CD8-positive, alpha-beta memory T cell (primary cell): ENCODE data around the gene TFCP2. TPM values are rescaled to one million over a fixed set of nuclear protein-coding genes. Genes with fewer than 3 reads are reported as not detected.

Experiments
- CTCF ChIA-PET: fragments of 350-600 bp; sonication (Branson Sonifier 250); formaldehyde crosslinking; loops from one replicate; lab custom pipeline; 2021; ENCODE audit warnings: antibody characterized with exemption; lab: Charles Lee
- POLR2A ChIA-PET: fragments of 350-600 bp; sonication (Branson Sonifier 250); formaldehyde crosslinking; loops from one replicate; lab custom pipeline; 2021; ENCODE audit warnings: antibody characterized with exemption; lab: Charles Lee
- DNase-seq, 5 donors: peaks; one replicate each; pipeline versions ENCODE4 v3.0.0 to v3.0.0-alpha.2; 2020 to 2022; ENCODE audit warnings: mixed read lengths in 1 of 5
- H3K27ac ChIP-seq: one replicate; pipeline ENCODE4 v1.7.0; 2013; ENCODE audit warnings: low read depth, mild to moderate bottlenecking, low read length, moderate library complexity
- H3K27me3 ChIP-seq: 2 replicates; pipeline ENCODE4 v1.7.0; 2013; ENCODE audit warnings: low read length, mild to moderate bottlenecking; ENCODE audit not compliant: insufficient read depth, poor library complexity, severe bottlenecking
- H3K36me3 ChIP-seq: 2 replicates; pipeline ENCODE4 v1.7.0; 2013; ENCODE audit warnings: mild to moderate bottlenecking, low read length, moderate library complexity; ENCODE audit not compliant: insufficient read depth
- H3K4me1 ChIP-seq: 2 replicates; pipeline ENCODE4 v1.7.0; 2013; ENCODE audit warnings: mild to moderate bottlenecking, low read length, moderate library complexity; ENCODE audit not compliant: insufficient read depth
- H3K4me3 ChIP-seq: 2 replicates; pipeline ENCODE4 v1.7.0; 2013; ENCODE audit warnings: mild to moderate bottlenecking, low read length
- H3K9me3 ChIP-seq: 2 replicates; pipeline ENCODE4 v1.7.0; 2013; ENCODE audit warnings: mild to moderate bottlenecking, low read length
- H3K27ac Mint-ChIP-seq, 8 donors: one replicate each; pipeline ENCODE4 v1.8.0; 2020 to 2021; ENCODE audit warnings: mixed read lengths in 8 of 8, mild to moderate bottlenecking in 6 of 8, inconsistent platforms in 3 of 8, moderate library complexity in 3 of 8
- H3K27me3 Mint-ChIP-seq, 2 donors: one replicate each; pipeline ENCODE4 v1.8.0; 2020 to 2021; ENCODE audit warnings: mixed read lengths in 2 of 2, mild to moderate bottlenecking in 1 of 2, moderate library complexity in 1 of 2
- H3K36me3 Mint-ChIP-seq, 3 donors: one replicate each; pipeline ENCODE4 v1.8.0; 2020 to 2021; ENCODE audit warnings: mixed read lengths in 3 of 3, inconsistent platforms in 1 of 3, mild to moderate bottlenecking in 1 of 3
- H3K4me1 Mint-ChIP-seq, 3 donors: one replicate each; pipeline ENCODE4 v1.8.0; 2020 to 2021; ENCODE audit warnings: mixed read lengths in 3 of 3, inconsistent platforms in 1 of 3, mild to moderate bottlenecking in 1 of 3
- H3K4me3 Mint-ChIP-seq, 7 donors: one replicate each; pipeline ENCODE4 v1.8.0; 2020 to 2021; ENCODE audit warnings: mixed read lengths in 7 of 7, mild to moderate bottlenecking in 6 of 7, moderate library complexity in 4 of 7, inconsistent platforms in 2 of 7
- H3K9me3 Mint-ChIP-seq, 5 donors: one replicate each; pipeline ENCODE4 v1.8.0; 2020 to 2022; ENCODE audit warnings: mixed read lengths in 5 of 5, mild to moderate bottlenecking in 3 of 5, moderate library complexity in 2 of 5, inconsistent platforms in 1 of 5
- polyA plus RNA-seq: library from polyadenylated mRNA; unstranded; fragments of 300-500 nt; fragmentation: Illumina TruSeq; gene quantifications from one replicate; pipeline ENCODE4 v1.2.3, GENCODE V29; 2021
- total RNA-seq, 2 experiments: library from RNA; stranded (reverse); gene quantifications; one replicate each; pipeline ENCODE4 v1.2.3, GENCODE V29; 2021

Gene TFCP2
- total and polyA plus RNA-seq, 3 experiments from 2014 or later: 13.9 to 41.9 (median 41.0) TPM

DNA sequence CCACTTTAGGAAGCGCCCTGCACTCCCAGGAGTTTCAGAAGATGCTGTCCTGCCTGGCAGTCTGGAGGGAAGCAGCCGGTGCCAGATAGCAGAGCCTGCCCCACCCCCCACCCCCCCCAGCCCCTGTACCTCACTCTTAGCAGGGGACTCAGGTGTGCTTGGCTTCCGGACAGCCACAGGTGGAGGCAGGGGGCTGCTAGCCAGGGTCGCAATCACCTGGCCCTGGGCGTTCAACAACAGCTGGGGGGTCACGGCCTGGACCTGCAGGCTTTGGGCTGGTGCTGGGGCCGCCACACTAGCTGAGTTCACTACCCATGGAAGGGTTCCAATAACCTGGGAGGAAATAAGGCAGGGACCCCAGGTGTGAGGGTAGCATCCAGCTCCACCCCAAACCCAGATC lies 22.9 kb upstream of the TFCP2 start:
- Mint-ChIP-seq H3K4me1 (no peaks in the 10 kb centered on the region), H3K4me3 (no peak overlapping the region), H3K36me3 (peaks cover 0 to 40% (median 5%) of the 10 kb centered on the region in 3 donors), H3K27ac (no peak overlapping the region), H3K9me3 (no peaks in the 10 kb centered on the region), H3K27me3 (no peaks in the 10 kb centered on the region)
- POLR2A ChIA-PET: interaction anchor here (0.6 to 1.1 kb wide), 2 partner anchors 22 to 67 kb away, joined by 4 to 6 read pairs; partner anchors contain the start of gene POU6F1
- Histone ChIP-seq H3K36me3 (peaks cover 11% of the 10 kb centered on the region), H3K27me3 (no peaks in the 10 kb centered on the region), H3K4me3 (no peak overlapping the region), H3K27ac (no peak overlapping the region), H3K4me1 (no peaks in the 10 kb centered on the region), H3K9me3 (no peaks in the 10 kb centered on the region)
- CTCF ChIA-PET: interaction anchor here (1.2 kb wide), 1 partner anchor 23 kb away, joined by 3 read pairs; no protein-coding TSS in a partner anchor
- DNase-seq: no peak

- POLR2A ChIA-PET: no interaction called here
- peaks cover 11% of the 10 kb centered on the region for H3K36me3 ChIP-seq
These were observed 19.3 kb upstream of the TFCP2 start for GRCh38 chr12:51192284-51192671.

GRCh38 chr12:51191516-51192283 lies 18.8 kb upstream of the TFCP2 start:
- Histone ChIP-seq H3K36me3 (peaks cover 11% of the 10 kb centered on the region), H3K4me1 (no peaks in the 10 kb centered on the region), H3K27ac (no peak overlapping the region), H3K9me3 (no peaks in the 10 kb centered on the region), H3K4me3 (no peak overlapping the region), H3K27me3 (no peaks in the 10 kb centered on the region)
- ChIA-PET CTCF (no interaction called here), POLR2A (no interaction called here)
- Mint-ChIP-seq H3K4me3 (no peak overlapping the region), H3K4me1 (no peaks in the 10 kb centered on the region), H3K27me3 (no peaks in the 10 kb centered on the region), H3K36me3 (peaks cover 0 to 48% (median 6%) of the 10 kb centered on the region in 3 donors), H3K27ac (no peak overlapping the region), H3K9me3 (no peaks in the 10 kb centered on the region)
- DNase-seq: no peak

More at GRCh38 chr12:51192284-51192671, 19.3 kb upstream of the TFCP2 start:
- Histone ChIP-seq H3K27ac (no peak overlapping the region), H3K9me3 (no peaks in the 10 kb centered on the region), H3K27me3 (no peaks in the 10 kb centered on the region), H3K4me1 (no peaks in the 10 kb centered on the region), H3K4me3 (no peak overlapping the region)
- Mint-ChIP-seq H3K27ac (no peak overlapping the region), H3K9me3 (no peaks in the 10 kb centered on the region), H3K36me3 (peaks cover 0 to 49% (median 6%) of the 10 kb centered on the region in 3 donors), H3K4me1 (no peaks in the 10 kb centered on the region), H3K4me3 (no peak overlapping the region), H3K27me3 (no peaks in the 10 kb centered on the region)
- DNase-seq: no peak
- CTCF ChIA-PET: no interaction called here

DNA sequence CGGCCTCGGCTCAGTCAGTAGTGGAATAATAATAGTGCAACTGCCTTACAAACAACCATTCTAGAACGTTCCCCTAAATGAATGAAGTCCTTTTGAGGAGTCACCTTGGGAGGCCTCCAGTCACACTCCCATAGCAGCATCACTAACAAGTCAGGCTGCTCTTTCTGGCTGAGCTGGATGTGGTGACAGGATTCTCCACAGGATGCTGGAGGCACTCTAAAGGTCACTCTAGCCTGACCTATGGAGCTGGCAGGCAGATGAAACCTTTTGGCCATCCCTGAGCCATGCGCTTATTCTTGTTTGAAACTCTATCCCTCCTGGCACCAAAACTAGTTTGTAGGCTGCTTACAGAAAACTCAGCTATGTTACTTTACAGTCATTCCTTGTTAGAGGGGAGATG lies 17.9 kb upstream of the TFCP2 start:
- no peak overlapping the region for H3K4me3 Mint-ChIP-seq
- H3K4me1 ChIP-seq: no peaks in the 10 kb centered on the region
- H3K4me3 ChIP-seq: no peak overlapping the region
- no peak overlapping the region for H3K27ac ChIP-seq
- DNase-seq: no peak
- ChIA-PET POLR2A (no interaction called here), CTCF (no interaction called here)
- H3K9me3 ChIP-seq: no peaks in the 10 kb centered on the region
- H3K27ac Mint-ChIP-seq: no peak overlapping the region
- no peaks in the 10 kb centered on the region for H3K4me1 Mint-ChIP-seq
- peaks cover 0 to 44% (median 6%) of the 10 kb centered on the region in 3 donors for H3K36me3 Mint-ChIP-seq
- H3K27me3 ChIP-seq: no peaks in the 10 kb centered on the region
- H3K9me3 Mint-ChIP-seq: no peaks in the 10 kb centered on the region
- peaks cover 11% of the 10 kb centered on the region for H3K36me3 ChIP-seq
- H3K27me3 Mint-ChIP-seq: no peaks in the 10 kb centered on the region

- Histone ChIP-seq H3K36me3 (peaks cover 11% of the 10 kb centered on the region), H3K9me3 (no peaks in the 10 kb centered on the region), H3K27me3 (no peaks in the 10 kb centered on the region), H3K4me3 (no peak overlapping the region), H3K27ac (no peak overlapping the region), H3K4me1 (no peaks in the 10 kb centered on the region)
- no peak for DNase-seq
- POLR2A ChIA-PET: no interaction called here
- H3K36me3 Mint-ChIP-seq: peaks cover 0 to 41% (median 6%) of the 10 kb centered on the region in 3 donors
- H3K27ac Mint-ChIP-seq: no peak overlapping the region
- no peak overlapping the region for H3K4me3 Mint-ChIP-seq
- CTCF ChIA-PET: no interaction called here
- no peaks in the 10 kb centered on the region for H3K9me3 Mint-ChIP-seq
- no peaks in the 10 kb centered on the region for H3K4me1 Mint-ChIP-seq
- H3K27me3 Mint-ChIP-seq: no peaks in the 10 kb centered on the region
These were observed 16.9 kb upstream of the TFCP2 start for GRCh38 chr12:51189790-51190355.

DNA sequence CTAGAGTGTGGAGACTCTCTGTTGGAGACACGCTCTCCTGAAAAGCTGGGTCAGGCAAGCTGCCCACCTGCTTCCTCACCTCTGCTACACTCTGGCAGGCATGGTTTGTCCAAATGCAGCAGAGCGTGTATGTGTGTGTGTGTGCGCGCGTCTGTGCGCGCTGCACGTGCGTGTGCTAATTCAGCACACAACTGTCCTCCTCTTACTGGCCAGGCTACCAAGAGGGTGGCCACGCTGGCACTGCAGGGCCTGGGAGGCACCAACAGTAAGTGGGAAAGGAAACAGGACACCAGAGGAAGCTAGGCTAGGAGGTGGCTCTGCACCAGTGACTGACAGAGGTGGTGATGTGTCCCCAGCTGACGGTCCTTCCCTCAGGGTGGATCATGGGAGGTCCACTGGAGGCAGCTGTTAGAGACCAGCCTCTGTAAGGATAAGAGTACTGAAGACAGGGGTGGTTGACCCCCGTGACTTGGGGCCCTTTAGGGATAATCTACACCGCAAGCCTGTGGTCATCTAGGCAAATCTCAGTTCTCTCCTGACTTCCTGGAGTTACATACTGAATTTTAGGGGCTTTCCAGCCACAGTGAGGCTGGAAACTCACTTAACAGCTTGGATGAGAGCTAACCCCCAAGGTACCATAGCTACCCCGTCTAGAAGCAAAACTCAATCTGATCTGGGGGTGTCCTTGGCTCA lies 15.6 kb upstream of the TFCP2 start:
- Mint-ChIP-seq H3K9me3 (no peaks in the 10 kb centered on the region), H3K27ac (peak overlapping the region in 1 of 8 donors; percentile 66), H3K27me3 (no peaks in the 10 kb centered on the region), H3K4me1 (no peaks in the 10 kb centered on the region), H3K36me3 (peaks cover 0 to 40% (median 6%) of the 10 kb centered on the region in 3 donors), H3K4me3 (no peak overlapping the region)
- POLR2A ChIA-PET: no interaction called here
- Histone ChIP-seq H3K4me3 (no peak overlapping the region), H3K27ac (no peak overlapping the region), H3K36me3 (peaks cover 11% of the 10 kb centered on the region), H3K9me3 (no peaks in the 10 kb centered on the region), H3K4me1 (no peaks in the 10 kb centered on the region), H3K27me3 (no peaks in the 10 kb centered on the region)
- no peak for DNase-seq
- CTCF ChIA-PET: no interaction called here

DNA sequence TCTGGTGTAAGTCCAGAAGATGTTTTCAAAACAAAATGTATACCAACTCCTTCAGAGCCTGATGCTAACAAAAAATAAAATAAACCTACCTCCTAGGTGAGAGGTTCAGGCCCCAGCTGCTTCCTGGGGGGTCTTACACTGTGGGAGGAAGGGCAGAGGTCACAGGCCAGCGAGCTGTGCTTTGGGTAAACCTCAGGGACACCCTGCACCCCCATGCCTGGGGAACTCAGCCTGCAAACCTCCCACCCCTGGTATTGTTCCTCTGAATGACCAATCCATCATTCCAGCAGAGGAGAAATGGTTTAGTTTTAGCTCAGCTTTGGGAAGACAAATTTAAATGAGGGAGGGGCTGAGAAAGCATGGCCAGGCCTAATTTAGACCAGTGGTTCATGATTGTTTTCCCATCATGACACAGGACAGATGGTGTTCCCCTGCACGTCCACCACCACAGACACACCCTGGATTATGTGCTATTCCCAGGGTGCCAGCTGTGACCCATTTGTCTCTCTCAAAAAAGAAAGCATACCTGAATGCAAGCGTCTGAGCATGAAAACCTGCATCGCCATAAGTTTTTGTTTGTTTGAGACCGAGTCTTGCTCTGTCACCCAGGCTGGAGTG lies 14.5 kb upstream of the TFCP2 start:
- Histone ChIP-seq H3K27me3 (no peaks in the 10 kb centered on the region), H3K9me3 (no peaks in the 10 kb centered on the region), H3K4me1 (no peaks in the 10 kb centered on the region), H3K36me3 (peaks cover 11% of the 10 kb centered on the region), H3K4me3 (no peak overlapping the region), H3K27ac (no peak overlapping the region)
- H3K9me3 Mint-ChIP-seq: no peaks in the 10 kb centered on the region
- H3K27ac Mint-ChIP-seq: peak overlapping the region in 1 of 8 donors; percentile 51
- no peak for DNase-seq
- ChIA-PET POLR2A (no interaction called here), CTCF (interaction anchor here (1.6 kb wide), 1 partner anchor 65 kb away, joined by 3 read pairs; no protein-coding TSS in a partner anchor)
- H3K27me3 Mint-ChIP-seq: no peaks in the 10 kb centered on the region
- H3K4me3 Mint-ChIP-seq: peak overlapping the region in 1 of 7 donors; percentile 27
- no peaks in the 10 kb centered on the region for H3K4me1 Mint-ChIP-seq
- peaks cover 0 to 34% (median 6%) of the 10 kb centered on the region in 3 donors for H3K36me3 Mint-ChIP-seq
